NCI-H774 (cell line): Measurements from ENCODE around the gene RPS13.
"Not testable (repeated sequence)": the region's sequence is repeated elsewhere in the genome, so short reads cannot be mapped to it uniquely, and the experiment has no call there.

Experiments used
- DNase-seq: peaks from one replicate; lab custom pipeline; 2025; lab: John Stamatoyannopoulos, UW

The RPS13 gene

GRCh38 chr11:17036666-17037658 lies 40.5 kb downstream of the RPS13 start:
- no peak for DNase-seq

- DNase-seq, result not testable (repeated sequence)
Measured at GRCh38 chr11:17034027-17034426, 43.4 kb downstream of the RPS13 start.

DNA sequence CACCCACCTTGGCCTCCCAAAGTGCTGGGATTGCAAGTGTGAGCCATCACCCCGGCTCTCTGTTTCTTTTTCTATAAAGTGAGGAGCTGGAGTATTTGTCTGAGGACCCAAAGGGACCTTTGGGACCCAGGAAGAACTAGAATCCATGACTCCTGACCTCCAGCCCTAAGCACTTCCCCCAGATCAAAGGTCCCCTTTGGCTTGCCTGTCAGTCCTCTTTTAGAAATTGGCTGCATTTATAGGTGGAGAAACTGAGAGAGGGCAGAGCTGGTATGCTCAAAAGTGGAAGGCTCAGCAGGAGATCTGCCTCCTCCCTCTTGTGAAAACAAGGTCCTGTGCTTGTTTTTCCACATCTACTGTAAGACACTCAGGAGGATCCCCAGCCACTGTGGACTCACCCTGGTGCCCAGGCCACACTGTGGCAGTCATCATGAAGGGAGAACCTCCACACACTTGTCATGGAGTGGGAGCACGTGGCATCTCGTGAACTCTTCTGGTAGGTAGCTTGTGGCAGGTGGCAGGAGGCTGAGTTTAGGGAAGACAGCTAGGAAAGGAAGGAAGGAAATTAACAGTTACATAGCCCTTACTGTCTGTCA lies 50.9 kb downstream of the RPS13 start:
- DNase-seq, result no peak

- DNase-seq, result no peak
Measured at GRCh38 chr11:17024924-17025323, 52.5 kb downstream of the RPS13 start.
